ENCODE data around the gene ASCL2.

- TF ChIP-seq, protein P1, sequence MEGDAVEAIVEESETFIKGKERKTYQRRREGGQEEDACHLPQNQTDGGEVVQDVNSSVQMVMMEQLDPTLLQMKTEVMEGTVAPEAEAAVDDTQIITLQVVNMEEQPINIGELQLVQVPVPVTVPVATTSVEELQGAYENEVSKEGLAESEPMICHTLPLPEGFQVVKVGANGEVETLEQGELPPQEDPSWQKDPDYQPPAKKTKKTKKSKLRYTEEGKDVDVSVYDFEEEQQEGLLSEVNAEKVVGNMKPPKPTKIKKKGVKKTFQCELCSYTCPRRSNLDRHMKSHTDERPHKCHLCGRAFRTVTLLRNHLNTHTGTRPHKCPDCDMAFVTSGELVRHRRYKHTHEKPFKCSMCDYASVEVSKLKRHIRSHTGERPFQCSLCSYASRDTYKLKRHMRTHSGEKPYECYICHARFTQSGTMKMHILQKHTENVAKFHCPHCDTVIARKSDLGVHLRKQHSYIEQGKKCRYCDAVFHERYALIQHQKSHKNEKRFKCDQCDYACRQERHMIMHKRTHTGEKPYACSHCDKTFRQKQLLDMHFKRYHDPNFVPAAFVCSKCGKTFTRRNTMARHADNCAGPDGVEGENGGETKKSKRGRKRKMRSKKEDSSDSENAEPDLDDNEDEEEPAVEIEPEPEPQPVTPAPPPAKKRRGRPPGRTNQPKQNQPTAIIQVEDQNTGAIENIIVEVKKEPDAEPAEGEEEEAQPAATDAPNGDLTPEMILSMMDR (IDR thresholded peaks at IDR 0.05; ENCODE audit: poor library complexity): no peak
- TF ChIP-seq EZH2 (IDR thresholded peaks at IDR 0.05; ENCODE audit: borderline replicate concordance) (no peak), EZH2phosphoT487 (IDR thresholded peaks at IDR 0.05; ENCODE audit: low read depth, severe bottlenecking, unreplicated experiment) (no peak)
Observed at GRCh38 chr11:2303627-2304505, 33.5 kb upstream of the ASCL2 start.

Measured in hepatocyte (in vitro differentiated cells).